Right forelimb (tissue), 1 donor: ENCODE data around the gene PKD1L1.

Experiments
- DNase-seq: peaks from one replicate; pipeline ENCODE4 v3.0.0-alpha.2; 2018

Gene PKD1L1

DNA sequence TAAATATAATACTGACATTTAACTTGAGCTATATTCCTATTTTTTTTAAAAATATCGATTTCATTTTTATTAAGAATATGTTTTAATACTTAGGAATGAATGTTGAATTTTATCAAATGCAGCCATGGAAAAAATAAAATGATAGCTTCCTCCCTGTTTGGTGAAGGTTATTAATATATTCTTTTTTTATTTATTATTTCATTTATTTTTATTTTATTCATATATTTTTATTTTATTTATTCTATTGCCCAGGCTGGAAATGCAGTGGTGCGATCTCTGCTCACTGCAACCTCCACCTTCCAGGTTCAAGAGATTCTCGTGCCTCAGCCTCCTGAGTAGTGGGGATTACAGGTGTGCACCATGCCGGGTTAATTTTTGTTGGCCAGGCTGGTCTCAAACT is 160.2 kb downstream of the PKD1L1 start:
- DNase-seq, result no peak

DNA sequence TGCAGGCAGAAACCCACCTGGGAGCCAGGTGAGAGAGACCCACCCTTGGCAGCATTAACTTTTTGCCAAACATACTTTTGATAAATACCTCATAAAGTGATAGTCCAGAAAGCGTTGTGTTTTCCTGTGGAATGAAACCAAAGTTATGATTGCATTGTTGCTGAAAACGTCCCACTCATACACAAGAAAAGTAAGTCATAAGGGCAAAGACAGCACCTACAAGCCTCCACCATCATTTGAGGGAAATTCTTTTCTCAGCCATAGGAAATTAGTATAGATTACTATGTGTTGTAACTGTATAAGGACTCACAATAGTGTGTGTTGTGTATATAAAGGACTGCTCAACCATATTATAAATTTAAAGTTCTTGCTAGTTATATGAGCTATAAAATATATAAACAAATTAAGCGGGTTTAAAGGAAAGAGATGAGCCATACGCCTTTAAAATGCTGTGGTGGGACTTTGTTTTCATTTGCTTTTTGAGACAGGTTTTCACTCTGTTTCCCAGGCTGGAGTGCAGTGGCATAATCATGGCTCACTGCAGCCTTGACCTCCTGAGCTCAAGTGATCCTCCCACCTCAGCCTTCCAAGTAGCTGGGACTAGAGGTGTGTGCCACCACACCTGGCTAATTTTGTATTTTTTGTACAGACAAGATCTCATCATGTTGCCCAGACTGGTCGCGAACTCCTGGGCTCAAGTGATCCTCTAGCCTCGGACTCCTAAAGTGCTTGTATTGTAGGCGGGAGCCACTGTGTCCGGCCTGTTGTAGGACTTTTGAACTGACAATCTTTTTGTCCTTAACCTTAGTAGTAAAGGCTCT is 160.8 kb downstream of the PKD1L1 start:
- DNase-seq, result no peak

DNA sequence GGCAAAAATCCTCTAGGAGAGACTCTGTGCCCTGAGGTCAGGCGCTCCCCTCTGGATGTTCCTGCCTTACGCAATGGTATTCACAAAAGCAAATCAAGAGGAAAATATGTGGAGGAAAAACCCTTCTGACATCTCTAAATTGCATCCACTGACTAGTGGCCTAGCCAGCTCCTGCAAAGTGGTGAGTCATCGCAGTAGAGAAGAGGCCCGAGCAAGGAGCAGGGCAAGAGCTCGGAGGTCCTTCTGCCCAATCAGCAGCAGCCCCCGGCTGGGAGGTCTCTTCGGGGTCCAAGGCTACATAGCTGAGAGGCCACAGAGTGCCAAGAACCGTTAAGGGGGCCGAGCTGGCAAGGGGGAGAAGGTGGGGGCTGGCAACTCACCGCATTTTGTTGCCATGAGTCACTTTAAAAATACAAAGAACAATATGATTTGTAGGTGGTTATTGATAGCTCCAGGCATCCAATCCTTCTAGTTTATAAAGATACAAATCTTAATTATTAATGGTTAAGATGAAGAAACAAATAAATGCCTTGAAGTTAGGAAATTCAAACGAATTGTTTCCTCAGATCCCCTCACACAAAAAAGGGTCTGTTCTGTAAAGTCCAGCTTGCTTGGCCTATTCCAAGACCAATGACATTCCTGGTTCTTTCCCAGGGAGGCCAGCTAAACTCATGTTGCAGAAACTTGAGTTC is 161.6 kb downstream of the PKD1L1 start:
- peak; percentile 65 for DNase-seq

DNA sequence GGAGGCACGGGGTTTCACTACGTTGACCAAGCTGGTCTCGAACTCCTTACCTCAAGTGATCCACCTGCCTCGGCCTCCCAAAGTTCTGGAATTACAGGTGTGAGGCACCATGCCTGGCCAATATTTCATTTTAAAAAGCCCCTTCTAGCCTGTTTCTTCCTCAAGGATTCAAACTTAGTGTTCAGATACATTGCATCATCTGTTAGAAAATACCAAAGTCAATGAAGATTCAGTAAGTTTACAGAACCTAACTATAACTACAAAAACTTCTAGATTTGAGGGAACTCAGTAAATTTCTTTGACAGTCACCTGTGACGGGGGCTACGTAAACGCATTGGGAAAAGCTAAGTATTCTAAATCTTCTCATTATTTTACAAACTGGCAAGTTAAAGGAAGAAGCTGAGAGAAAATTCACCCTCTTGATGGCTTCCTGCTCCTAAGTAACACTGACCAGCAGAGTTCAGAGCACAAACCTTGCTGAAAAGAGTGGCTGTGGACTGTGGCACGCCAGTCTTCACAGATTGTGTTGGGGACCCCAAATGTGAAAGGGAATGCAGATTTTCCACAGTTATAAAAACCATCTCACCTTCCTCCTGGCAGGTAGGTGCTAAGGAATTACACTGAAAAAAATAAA is 162.2 kb downstream of the PKD1L1 start:
- no peak for DNase-seq

DNA sequence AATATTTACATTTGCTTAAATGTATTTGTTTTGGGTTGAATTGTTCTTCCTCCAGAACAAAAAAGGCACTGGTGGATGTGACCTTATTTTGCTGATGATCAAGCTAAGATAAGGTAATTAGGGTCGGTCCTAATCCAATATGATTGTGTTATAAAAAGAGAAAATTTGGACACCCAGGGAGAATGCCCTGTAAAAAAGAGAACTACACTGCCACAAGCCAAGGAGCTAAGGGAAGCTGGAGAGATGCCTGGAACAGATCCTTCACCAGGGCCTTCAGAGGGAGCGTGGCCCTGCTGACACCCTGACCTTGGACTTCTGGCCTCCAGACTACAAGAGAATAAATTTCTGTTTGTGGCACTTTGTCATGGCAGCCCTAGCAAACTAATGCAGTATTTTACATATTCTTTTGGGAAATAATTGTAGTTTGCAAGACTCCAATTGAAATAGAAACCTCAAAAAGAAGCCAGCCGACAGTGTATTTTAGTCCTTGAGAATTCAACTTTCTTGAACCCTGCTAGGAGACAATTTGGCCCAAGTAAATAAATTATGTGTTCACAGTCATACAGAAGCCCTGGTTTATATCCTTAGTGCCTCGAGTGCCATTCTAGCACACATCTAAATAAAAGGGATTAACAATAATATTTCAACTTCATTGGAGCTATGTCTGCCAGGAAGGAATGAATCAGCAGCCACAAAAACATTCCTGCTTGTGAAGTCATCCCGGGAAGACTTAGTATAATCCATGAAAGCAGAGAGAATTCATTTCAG is 164.6 kb downstream of the PKD1L1 start:
- no peak for DNase-seq

DNA sequence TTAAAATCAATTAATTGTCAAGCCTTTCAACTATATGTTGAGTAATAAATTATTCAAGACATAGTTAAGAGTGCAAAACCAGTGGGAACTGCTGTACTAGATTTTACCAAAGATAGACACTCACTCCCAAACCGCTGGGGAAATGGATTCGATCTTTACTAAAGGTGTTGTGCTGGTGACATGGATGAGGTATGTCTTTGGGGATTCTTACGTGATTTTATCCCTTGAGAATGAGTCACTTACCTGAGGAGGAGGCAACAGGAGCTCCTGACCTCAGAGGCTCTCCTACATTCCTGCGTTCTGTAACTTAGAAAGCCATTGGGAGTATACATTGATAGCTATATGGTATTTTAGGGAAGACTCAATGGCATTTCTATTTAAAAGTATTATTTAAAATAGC is 165.5 kb downstream of the PKD1L1 start:
- no peak for DNase-seq

DNA sequence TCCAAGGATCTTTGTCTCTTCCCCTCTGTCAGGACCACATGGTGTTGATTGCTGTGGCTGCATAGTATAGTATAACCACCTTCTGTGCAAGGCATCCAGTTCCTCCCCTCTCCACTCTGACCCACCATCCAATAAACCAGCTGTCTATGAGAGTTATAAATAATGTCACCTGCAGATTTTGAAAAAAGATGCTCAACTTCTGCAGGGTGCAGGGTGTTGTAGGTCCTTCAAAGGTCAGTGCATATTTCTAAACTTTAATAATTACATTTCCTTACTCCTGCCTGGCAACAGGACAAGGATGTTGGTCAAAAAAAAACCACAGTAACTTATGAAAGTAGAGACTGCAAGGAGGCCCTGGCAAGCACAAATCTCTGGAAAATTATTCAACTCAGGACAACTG is 166.2 kb downstream of the PKD1L1 start:
- DNase-seq, result no peak

DNA sequence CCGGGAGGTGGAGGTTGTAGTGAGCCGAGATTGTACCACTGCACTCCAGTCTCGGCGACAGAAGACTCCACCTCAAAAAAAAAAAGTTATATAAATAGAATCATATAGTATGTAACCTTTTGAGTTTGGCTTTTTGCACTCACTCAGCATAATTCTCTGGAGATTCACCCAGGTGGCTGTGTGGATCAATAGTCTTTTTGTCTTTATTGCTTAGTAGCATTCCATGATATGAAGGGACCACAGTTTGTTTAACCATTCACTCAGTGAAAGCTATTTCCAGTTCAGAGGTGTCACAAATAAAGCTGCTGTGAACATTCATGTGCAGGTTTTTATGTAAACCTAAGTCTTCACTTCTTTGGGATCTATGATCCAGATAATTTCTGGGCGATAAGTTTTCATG is 167.7 kb downstream of the PKD1L1 start:
- DNase-seq, result no peak

DNA sequence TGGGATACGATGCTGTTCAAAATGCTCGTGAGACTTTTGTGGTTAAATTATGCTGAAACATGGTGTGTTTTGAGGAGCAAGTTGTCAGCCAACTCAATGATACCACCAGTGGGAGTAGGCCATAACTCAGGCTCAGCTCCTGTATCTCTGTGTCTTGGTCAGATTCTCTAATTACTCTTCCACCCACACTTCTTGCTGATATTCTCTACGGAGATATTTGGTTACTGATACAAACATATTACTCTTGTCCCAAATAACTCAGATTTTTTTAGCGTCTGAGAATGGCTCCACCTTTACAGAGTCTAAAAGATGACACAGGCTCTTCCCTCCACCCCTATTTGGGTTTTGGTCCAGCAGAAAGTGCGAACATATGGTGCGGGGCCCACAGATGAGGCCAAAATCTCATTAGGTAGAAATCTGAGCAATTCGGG is 168.9 kb downstream of the PKD1L1 start:
- no peak for DNase-seq

DNA sequence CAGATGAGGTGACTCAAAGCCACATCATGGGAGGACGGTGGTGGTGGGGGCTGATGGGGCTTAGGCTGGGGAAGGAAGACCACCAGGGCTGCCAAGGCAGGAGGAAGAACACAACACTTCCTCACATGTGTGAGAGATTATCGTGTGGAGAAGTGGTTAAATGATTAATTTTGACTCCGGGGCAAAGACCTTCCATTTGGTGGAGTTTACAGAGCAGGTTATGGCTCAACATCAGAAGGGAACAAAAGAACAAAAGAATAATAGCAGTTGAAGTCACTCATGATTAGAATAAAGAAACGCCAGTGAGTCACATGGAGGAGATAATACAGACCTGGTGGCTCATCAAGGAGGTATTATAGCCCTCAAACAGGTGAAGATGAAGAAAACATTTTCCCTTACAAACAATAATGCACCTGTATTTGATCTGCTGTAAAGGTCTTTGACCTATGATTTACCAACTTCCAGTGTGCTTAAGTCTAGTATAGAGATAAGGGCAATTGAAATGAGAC is 170.1 kb downstream of the PKD1L1 start:
- no peak for DNase-seq

DNA sequence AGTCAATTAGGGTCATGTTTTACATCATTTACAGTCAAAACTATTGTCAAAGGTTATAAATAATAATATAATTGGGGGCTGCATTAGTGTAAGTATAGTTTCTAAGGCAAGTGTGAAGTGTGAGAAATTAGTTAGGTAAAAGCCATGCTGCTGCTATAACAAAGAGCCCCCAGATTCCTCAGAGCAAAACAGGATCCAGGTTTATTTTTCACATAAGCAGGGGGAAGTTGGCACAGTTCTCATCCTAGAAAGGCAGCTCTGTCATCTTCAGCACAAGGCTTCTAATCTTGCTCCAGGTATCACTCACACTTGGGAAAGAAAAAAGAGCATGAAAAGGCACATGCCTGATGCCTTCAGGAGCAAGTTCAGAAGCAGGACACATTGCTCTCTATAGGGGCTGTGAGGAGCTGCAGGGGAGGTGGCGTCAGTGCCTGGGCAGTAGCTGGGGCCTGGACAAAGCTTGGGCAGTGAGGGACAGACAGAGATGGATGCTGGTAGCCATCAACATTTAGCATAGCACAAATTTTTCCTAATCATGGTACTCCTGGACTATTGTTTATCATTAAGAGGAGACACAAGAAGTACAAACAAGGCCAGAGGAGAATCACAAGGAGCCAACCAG is 170.6 kb downstream of the PKD1L1 start:
- DNase-seq, result no peak

DNA sequence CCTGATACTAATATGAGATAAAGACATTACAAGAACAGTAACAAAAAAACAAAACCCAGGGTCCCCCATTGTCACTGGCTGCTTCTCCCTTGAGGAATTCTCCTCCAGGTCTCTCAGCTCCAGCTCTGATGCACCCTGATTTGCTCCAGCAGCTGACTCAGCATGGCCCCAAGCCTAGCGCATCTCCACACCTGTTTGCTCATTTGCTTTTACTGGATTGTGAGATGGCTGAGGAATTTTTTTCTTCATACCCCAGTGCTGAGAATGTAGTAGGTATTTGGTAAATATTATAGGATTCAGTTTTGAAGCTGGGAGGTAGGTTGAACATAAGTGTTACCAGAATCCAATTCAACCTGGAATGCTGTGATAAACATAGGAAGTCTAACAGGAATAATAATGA is 171.9 kb downstream of the PKD1L1 start:
- DNase-seq, result no peak

DNA sequence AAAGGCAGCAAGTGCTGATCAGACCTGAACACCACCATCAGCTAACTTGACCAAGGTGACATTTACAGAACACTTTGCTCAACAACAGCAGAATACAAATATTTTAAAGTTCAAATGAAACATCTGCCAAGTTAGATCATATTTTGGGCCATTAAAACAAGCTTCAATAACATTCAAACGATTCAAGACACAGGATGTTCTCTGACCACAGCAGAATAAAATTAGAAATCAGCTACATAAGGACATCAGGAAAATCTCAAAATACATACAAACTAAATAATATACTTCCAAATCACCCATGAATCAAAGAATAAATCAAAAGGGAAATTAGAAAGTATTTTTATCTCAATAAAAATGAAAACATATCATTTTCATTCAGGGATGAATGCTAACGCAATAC is 173.0 kb downstream of the PKD1L1 start:
- no peak for DNase-seq

DNA sequence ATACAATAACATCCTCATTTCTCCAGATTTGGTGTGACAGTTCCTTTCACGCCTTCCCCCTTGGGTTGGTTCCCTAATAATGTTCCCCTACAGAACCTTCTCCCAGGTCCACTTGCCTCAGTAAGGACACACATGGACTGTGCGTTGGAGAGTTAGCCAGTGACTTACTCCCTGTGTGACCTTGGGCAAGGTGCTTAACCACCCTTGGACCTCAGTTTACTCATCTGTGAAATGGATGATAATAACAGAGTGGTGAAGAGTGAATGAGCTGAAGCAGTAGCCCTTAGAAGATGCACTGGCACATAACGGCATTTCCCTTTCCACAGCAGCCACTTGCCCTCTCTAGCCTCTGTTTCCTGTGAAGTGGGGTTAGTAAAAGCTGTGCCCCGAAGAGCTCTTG is 175.8 kb downstream of the PKD1L1 start:
- no peak for DNase-seq

DNA sequence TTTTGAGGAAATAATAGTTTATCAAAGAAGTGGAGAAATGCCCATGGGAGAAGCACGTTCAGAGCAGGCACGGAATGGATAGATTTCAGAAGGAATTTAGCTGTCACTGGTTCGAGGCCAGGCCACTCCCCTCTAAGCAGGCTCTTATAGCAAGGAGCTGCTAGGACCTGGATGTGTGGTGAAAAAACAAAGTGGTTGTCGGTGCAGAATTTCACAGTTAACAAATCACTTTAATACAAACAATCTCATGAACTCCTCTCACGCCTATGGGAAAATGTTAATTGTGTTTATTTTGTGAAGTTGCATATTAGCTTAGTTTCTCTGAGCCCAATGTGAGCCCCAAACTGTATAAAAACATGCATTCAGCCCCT is 176.3 kb downstream of the PKD1L1 start:
- DNase-seq, result no peak

DNA sequence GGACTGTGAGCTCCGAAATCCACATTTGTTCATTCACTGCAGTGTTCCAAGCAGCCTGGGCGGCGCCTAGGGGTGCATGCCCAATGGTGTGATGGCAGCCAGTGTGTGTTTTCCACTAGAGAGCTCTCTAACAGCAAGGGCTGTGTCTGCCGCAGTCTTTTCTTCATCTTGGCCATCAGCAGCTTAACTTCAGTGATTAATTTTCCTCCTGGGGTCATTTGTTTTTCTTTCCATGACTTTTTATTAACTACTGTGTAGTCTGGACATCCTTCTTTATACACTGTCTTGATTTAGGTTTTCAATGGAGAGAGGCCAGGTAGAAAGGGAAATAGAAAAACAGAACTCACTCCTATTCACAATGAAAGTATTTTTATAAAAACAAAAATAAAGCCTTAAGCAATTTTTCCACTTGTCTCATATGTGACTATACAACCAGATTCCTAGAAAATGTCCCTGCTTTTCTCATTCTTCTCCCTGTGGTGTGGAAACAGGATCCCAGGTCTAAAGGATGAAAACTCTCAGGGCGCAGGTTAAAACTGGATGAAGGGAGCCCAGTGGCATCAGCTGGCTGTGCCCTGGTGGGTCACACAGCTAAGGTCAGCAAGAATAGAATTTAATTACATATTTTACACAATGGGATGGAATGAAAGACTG is 176.8 kb downstream of the PKD1L1 start:
- peak; percentile 74 for DNase-seq

DNA sequence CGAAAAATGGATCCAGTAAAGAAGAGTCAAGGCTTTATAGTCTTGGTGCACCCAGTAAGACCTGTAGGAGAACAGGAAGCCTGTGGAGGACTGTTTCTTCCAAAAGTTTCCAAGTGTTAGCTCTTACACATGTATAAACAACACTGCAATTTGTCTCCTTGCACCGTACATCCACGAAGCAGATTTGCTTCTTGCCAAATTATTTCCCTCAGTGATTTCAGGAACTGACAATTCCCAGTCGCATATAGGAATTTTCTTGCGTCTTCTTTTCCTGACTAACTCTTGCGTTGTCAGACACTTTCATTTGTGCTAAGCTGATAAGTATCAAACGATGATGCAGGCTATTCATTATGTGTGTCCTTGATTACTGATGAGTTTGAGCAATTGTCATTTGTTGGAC is 182.1 kb downstream of the PKD1L1 start:
- DNase-seq, result no peak

DNA sequence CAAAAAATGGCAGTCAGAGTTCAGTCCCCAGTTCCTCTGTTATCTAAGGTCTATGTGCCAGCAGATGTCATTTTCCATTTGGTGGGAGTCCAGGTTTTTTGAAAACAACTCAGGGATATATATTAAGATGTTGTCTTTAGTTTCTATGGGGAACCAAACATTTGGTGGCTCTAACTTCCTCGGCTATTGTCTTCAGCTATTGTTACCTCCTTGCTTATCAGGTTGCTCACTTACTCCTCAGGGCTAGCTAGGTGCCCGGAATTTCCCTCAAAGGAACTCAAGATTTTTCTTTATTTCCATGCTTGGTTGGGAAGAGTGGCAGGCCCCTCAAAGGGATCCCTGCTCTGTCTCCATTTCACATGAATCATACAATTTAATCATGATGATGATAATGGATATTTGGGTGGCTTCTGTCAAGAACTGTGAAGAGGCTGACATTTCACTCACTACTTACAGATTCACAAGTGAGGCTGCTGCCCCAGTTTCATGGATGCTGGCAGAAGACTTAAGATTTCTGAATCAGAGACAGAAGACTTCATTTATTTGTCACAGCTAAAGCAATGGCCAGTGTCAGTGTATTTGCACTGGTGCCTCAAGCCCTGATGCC is 182.8 kb downstream of the PKD1L1 start:
- no peak for DNase-seq

DNA sequence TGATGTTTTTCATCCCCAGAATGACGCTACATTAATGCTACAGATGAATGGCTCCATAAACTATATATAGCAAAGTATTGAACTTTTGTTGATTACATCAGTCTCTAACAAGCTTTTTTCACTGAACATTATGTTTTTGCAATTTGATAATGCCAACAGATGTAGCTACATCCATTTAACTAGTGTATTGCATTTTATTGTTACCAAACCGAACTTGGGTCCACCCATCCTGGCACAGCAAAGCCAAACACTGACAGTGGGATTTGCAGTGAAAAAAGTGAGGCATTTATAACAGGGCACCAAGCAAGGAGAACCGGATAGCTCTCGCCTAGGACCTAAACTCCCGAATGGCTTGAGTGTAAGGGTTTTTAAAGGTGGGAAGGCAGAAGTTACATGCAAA is 183.5 kb downstream of the PKD1L1 start:
- no peak for DNase-seq

DNA sequence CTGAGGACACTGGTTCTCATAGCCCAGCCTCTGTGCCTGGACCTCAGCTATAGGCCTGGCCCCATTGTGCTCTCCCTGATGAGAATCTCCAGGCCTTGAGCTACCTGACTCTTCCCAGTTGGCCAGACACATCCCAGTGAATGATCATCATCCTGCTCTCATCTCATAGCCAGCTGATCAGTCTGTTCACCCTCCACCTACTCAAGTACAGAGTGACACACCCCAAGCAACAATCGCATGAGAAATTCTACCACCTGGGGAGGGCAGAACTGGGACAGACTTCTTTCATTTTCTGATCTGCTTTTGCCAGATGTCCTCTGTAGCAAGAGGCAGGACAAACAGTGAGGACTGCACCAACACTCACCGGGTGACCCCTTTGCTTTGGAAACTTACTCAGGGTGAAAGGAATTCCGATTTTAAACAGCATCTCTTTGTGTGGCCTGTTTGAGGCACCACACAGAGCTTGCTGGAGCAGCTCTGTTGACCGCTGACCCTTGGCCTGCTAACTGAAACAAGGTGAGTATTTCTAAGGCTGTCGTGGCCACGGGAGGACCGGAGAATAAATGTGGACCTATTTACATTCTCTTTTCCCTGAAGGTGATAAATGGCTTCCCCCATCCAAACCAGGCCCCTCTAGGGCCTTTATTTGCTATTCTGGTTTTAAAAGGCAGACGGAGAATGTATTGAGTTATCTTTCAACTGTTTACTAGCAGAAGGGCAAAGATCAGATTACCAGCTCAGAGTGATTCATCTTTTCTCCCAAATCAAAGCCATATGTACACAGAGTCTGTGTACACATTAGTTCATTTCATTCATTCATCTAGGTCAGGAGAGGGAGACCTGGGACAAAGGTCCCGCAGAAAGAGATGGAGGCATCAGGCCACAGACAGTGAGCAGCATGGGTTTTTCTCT is 184.9 kb downstream of the PKD1L1 start:
- no peak for DNase-seq

DNA sequence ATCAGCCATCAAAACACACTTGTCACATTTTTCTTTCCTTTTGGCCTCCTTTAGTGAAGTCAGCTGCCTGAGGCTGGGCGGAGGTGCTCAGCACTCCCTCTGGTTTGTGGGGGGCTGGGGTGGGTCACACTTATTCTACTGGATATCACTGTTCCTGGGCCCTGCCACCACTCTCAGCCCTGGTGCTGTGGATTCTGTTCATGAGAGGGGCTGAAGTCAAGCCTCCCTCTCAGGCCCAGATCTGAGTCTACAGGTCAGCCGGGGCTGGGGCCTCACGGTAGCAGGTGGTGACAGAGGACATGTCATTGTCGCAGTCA is 185.6 kb downstream of the PKD1L1 start:
- no peak for DNase-seq
